H1 (cell line): Measurements from ENCODE around the gene LRPPRC. TPM values are rescaled to one million over a fixed set of nuclear protein-coding genes. Genes with fewer than 3 reads are reported as not detected.

ENCODE experiments used
- CTCF ChIA-PET: fragments of 300-600 bp; sonication (Branson Sonifier 250); formaldehyde crosslinking; loops from one replicate; lab custom pipeline; 2021; ENCODE audit not compliant: partially characterized antibody; lab: Charles Lee
- POLR2A ChIA-PET: fragments of 300-600 bp; sonication (Branson Sonifier 250); formaldehyde crosslinking; loops from one replicate; lab custom pipeline; 2021; ENCODE audit warnings: inconsistent platforms; ENCODE audit not compliant: partially characterized antibody; lab: Charles Lee
- DNase-seq, 2 experiments: peaks; one replicate each; pipeline versions ENCODE4 v3.0.0 to v3.0.0-alpha.2; 2010 to 2022; ENCODE audit warnings: low spot score in 2 of 2, low read depth in 1 of 2, mixed read lengths in 1 of 2
- FAIRE-seq: peaks from 2 replicates; lab custom pipeline; 2011; peaks lifted over from hg19 to GRCh38; lab: Jason Lieb, UNC
- H2AFZ ChIP-seq: 2 replicates; pipeline ENCODE4 v1.8.1; 2012; ENCODE audit warnings: low read length, inconsistent platforms
- H2AK5ac ChIP-seq: 2 replicates; pipeline ENCODE4 v1.6.1; 2013; ENCODE audit warnings: low read depth, low read length
- H2BK120ac ChIP-seq: replicated peaks from 2 replicates; pipeline ENCODE3; 2013; ENCODE audit warnings: low read depth, low read length, inconsistent platforms
- H2BK12ac ChIP-seq: 2 replicates; pipeline ENCODE4 v1.6.1; 2013; ENCODE audit warnings: low read depth, low read length
- H2BK15ac ChIP-seq: 2 replicates; pipeline ENCODE4 v1.6.1; 2013; ENCODE audit warnings: low read length
- H2BK20ac ChIP-seq: 2 replicates; pipeline ENCODE4 v1.6.1; 2013; ENCODE audit warnings: low read length
- H2BK5ac ChIP-seq: 2 replicates; pipeline ENCODE4 v1.6.1; 2013; ENCODE audit warnings: low read depth, low read length
- H3K14ac ChIP-seq: 2 replicates; pipeline ENCODE4 v1.6.1; 2013; ENCODE audit warnings: inconsistent platforms; ENCODE audit not compliant: insufficient read length
- H3K18ac ChIP-seq: 2 replicates; pipeline ENCODE4 v1.6.1; 2013; ENCODE audit warnings: low read length; ENCODE audit errors: extremely low read depth
- H3K23ac ChIP-seq: 2 replicates; pipeline ENCODE4 v1.6.1; 2013; ENCODE audit warnings: inconsistent platforms; ENCODE audit not compliant: insufficient read length
- H3K23me2 ChIP-seq: 2 replicates; pipeline ENCODE4 v1.6.1; 2013; ENCODE audit warnings: low read depth, low read length
- H3K27ac ChIP-seq: 2 replicates; pipeline ENCODE4 v1.6.1; 2011; ENCODE audit warnings: low read depth, low read length, inconsistent platforms
- H3K27me3 ChIP-seq, 4 experiments: replicated peaks in 1 of 4; 1 replicate in 1 of 4; 2 replicates in 3 of 4; pipeline versions ENCODE4 v1.6.1 to v1.8.1; 2011 to 2013; ENCODE audit warnings: low read length in 3 of 4, mild to moderate bottlenecking in 3 of 4, inconsistent platforms in 2 of 4, mixed read lengths in 2 of 4, moderate library complexity in 1 of 4; ENCODE audit not compliant: control insufficient read depth in 3 of 4, insufficient read depth in 3 of 4; ENCODE audit errors: extremely low read depth in 1 of 4
- H3K36me3 ChIP-seq, 4 experiments: 2 replicates each; pipeline versions ENCODE4 v1.6.1 to v1.8.1; 2011 to 2013; ENCODE audit warnings: mild to moderate bottlenecking in 4 of 4, low read length in 3 of 4, moderate library complexity in 2 of 4, control low read depth in 1 of 4, inconsistent platforms in 1 of 4; ENCODE audit not compliant: insufficient read depth in 4 of 4, control insufficient read depth in 2 of 4
- H3K4ac ChIP-seq: replicated peaks from 2 replicates; pipeline ENCODE3; 2013; ENCODE audit warnings: low read length, low read depth, mixed read lengths, inconsistent platforms; ENCODE audit not compliant: insufficient read length
- H3K4me1 ChIP-seq, 4 experiments: replicated peaks in 1 of 4; 1 replicate in 1 of 4; 2 replicates in 3 of 4; pipeline versions ENCODE4 v1.6.1 to v1.8.1; 2011 to 2013; ENCODE audit warnings: low read length in 3 of 4, inconsistent platforms in 2 of 4, mixed read lengths in 1 of 4; ENCODE audit not compliant: insufficient read depth in 4 of 4, control insufficient read depth in 3 of 4
- H3K4me2 ChIP-seq, 2 experiments: 2 replicates each; pipeline versions ENCODE4 v1.6.1 to v1.8.1; 2011 to 2013; ENCODE audit warnings: low read depth in 2 of 2, low read length in 2 of 2, control low read depth in 1 of 2, inconsistent platforms in 1 of 2, mild to moderate bottlenecking in 1 of 2; ENCODE audit not compliant: insufficient read depth in 1 of 2
- H3K4me3 ChIP-seq, 4 experiments: fragments of 200-600, 300-600 bp in 1 of 4; sonication (generic), shearing (Covaris generic), sonication (Bioruptor Twin) in 1 of 4; 2 replicates each; pipeline versions ENCODE4 v1.5.1 to v1.8.1; 2011 to 2016; ENCODE audit warnings: low read length in 4 of 4, low read depth in 3 of 4, control low read depth in 2 of 4, inconsistent platforms in 2 of 4, mild to moderate bottlenecking in 2 of 4, mixed read lengths in 1 of 4, moderate library complexity in 1 of 4; ENCODE audit not compliant: insufficient read depth in 2 of 4; ENCODE audit errors: extremely low read depth in 1 of 4
- H3K56ac ChIP-seq: replicated peaks from 2 replicates; pipeline ENCODE3; 2013; ENCODE audit warnings: low read depth, mild to moderate bottlenecking, mixed read lengths, low read length, inconsistent platforms; ENCODE audit not compliant: insufficient read length
- H3K79me1 ChIP-seq: 2 replicates; pipeline ENCODE4 v1.6.1; 2013; ENCODE audit warnings: low read depth, low read length, control low read depth
- H3K79me2 ChIP-seq, 2 experiments: 2 replicates each; pipeline versions ENCODE4 v1.6.1 to v1.8.1; 2012 to 2013; ENCODE audit warnings: low read length in 2 of 2, mild to moderate bottlenecking in 2 of 2, inconsistent platforms in 1 of 2; ENCODE audit not compliant: insufficient read depth in 2 of 2, control insufficient read depth in 1 of 2
- H3K9ac ChIP-seq, 4 experiments: replicated peaks in 1 of 4; 1 replicate in 1 of 4; 2 replicates in 3 of 4; pipeline versions ENCODE4 v1.6.1 to v1.8.1; 2011 to 2013; ENCODE audit warnings: low read depth in 3 of 4, low read length in 3 of 4, control low read depth in 2 of 4, mild to moderate bottlenecking in 2 of 4, moderate library complexity in 2 of 4, inconsistent platforms in 1 of 4; ENCODE audit errors: extremely low read depth in 1 of 4
- H3K9me3 ChIP-seq, 2 experiments: 2 replicates each; pipeline versions ENCODE4 v1.6.1 to v1.8.1; 2012 to 2013; ENCODE audit warnings: mild to moderate bottlenecking in 2 of 2, moderate library complexity in 2 of 2, control low read depth in 1 of 2, inconsistent platforms in 1 of 2, low read depth in 1 of 2, low read length in 1 of 2, mixed read lengths in 1 of 2; ENCODE audit not compliant: insufficient read depth in 2 of 2
- H4K20me1 ChIP-seq, 2 experiments: replicated peaks in 1 of 2; 2 replicates each; pipeline versions ENCODE3 to v1.8.1; 2011 to 2013; ENCODE audit warnings: inconsistent platforms in 2 of 2, low read length in 2 of 2, mild to moderate bottlenecking in 1 of 2; ENCODE audit not compliant: insufficient read depth in 2 of 2, control insufficient read depth in 1 of 2
- H4K5ac ChIP-seq: 2 replicates; pipeline ENCODE4 v1.6.1; 2013; ENCODE audit warnings: low read length, low read depth, mixed read lengths, inconsistent platforms; ENCODE audit not compliant: insufficient read length
- H4K8ac ChIP-seq: 2 replicates; pipeline ENCODE4 v1.8.0; 2013; ENCODE audit warnings: mild to moderate bottlenecking, moderate library complexity, low read length, inconsistent platforms; ENCODE audit not compliant: insufficient read depth; ENCODE audit errors: extremely low read depth
- H4K91ac ChIP-seq: replicated peaks from 2 replicates; pipeline ENCODE3; 2013; ENCODE audit warnings: low read length, mixed read lengths, inconsistent platforms; ENCODE audit not compliant: insufficient read length
- JUN ChIP-seq: IDR thresholded peaks from 2 replicates; pipeline ENCODE4 v1.6.1; 2011; ENCODE audit warnings: low read depth, mild to moderate bottlenecking, improper control_type of control experiment, low read length
- KDM1A ChIP-seq: fragments of 200-600, 300-600 bp; sonication (generic); IDR thresholded peaks from 2 replicates; pipeline ENCODE4 v1.7.1; 2016; ENCODE audit warnings: mild to moderate bottlenecking, low read length, borderline replicate concordance
- RAD21 ChIP-seq, 2 experiments: IDR thresholded peaks in 1 of 2; conservative IDR thresholded peaks in 1 of 2; 2 replicates each; pipeline ENCODE4 v1.6.1; 2011; ENCODE audit warnings: low read depth in 2 of 2, low read length in 2 of 2, improper control_type of control experiment in 1 of 2, inconsistent platforms in 1 of 2, mild to moderate bottlenecking in 1 of 2, moderate library complexity in 1 of 2
- SIN3A ChIP-seq, 2 experiments: IDR thresholded peaks in 1 of 2; conservative IDR thresholded peaks in 1 of 2; 2 replicates each; pipeline ENCODE4 v1.6.1; 2011 to 2012; ENCODE audit warnings: low read length in 2 of 2, improper control_type of control experiment in 1 of 2, low read depth in 1 of 2, mild to moderate bottlenecking in 1 of 2
- WGBS, 2 experiments: shearing (Covaris generic) in 1 of 2; methylation state at CpG; one replicate each; pipeline versions ENCODE4 v1.1.6 to v1.1.7; 2013 to 2015; ENCODE audit warnings: low lambda C conversion rate in 2 of 2, mixed read lengths in 2 of 2, inconsistent platforms in 1 of 2, low coverage in 1 of 2, missing lambda C conversion rate in 1 of 2; ENCODE audit not compliant: insufficient replicate concordance in 2 of 2, insufficient coverage in 1 of 2, insufficient read length in 1 of 2; ENCODE audit errors: extremely low coverage in 1 of 2, missing lambda C conversion rate in 1 of 2; 5-methylcytosine and 5-hydroxymethylcytosine counted together
- polyA plus RNA-seq, 7 experiments: library from polyadenylated mRNA; depleted of rRNA in 3 of 7; stranded (reverse) in 5 of 7; unstranded in 2 of 7; fragments of >200 nt in 5 of 7; fragments of 200-250 nt in 2 of 7; gene quantifications; 1 replicate in 5 of 7; 2 replicates in 1 of 7; 4 replicates in 1 of 7; pipeline versions ENCODE4 v1.2.1 to v1.2.3, GENCODE V29; 2011 to 2013; ENCODE audit warnings: missing spikeins in 2 of 7, mixed read lengths in 2 of 7
- total RNA-seq: library from RNA; stranded (reverse); fragmentation: NEBNext Ultra II Directional; extraction: Animal tissue kit (Norgen Biotek cat#: 25700); gene quantifications from 2 replicates; pipeline ENCODE4 v1.2.1, GENCODE V29; 2021

The LRPPRC gene
- total and polyA plus RNA-seq, 2 of the 8 experiments (the other 6 are each of a cell fraction or from before 2014, with no cell fraction given), result 43.4 to 167 TPM

- Histone ChIP-seq H3K4me3 (no peak overlapping the region), H2BK12ac (no peak overlapping the region), H2AFZ (no peak overlapping the region), H3K18ac (no peak overlapping the region), H3K23ac (no peak overlapping the region), H2BK120ac (no peak overlapping the region), H3K79me2 (peaks cover 0 to 31% of the 10 kb centered on the region in 2 experiments; a peak in 2 of 4 replicates), H3K14ac (no peak overlapping the region), H2BK5ac (no peak overlapping the region), H3K4me2 (no peak overlapping the region), H4K20me1 (peaks cover 4 to 6% of the 10 kb centered on the region in 2 experiments), H2BK15ac (no peak overlapping the region), H2BK20ac (no peak overlapping the region), H3K9ac (no peak overlapping the region), H4K8ac (no peak overlapping the region), H3K4ac (no peak overlapping the region), H2AK5ac (no peak overlapping the region), H3K56ac (no peak overlapping the region), H3K36me3 (peaks cover 3 to 88% (median 32%) of the 10 kb centered on the region in 4 experiments), H3K9me3 (no peaks in the 10 kb centered on the region), H3K23me2 (no peaks in the 10 kb centered on the region), H3K79me1 (no peaks in the 10 kb centered on the region), H3K27ac (no peak overlapping the region), H4K91ac (no peak overlapping the region), H3K27me3 (no peaks in the 10 kb centered on the region), H3K4me1 (peaks cover 4 to 14% (median 11%) of the 10 kb centered on the region in 4 experiments; a peak in 6 of 7 replicates), H4K5ac (no peak overlapping the region)
- CTCF ChIA-PET, result interaction anchor here (1.1 kb wide), 1 partner anchor 8 kb away, joined by 3 read pairs; no protein-coding TSS in a partner anchor
- DNase-seq (no peak), FAIRE-seq (no peak)
- TF ChIP-seq KDM1A (no peak), JUN (no peak), RAD21 (IDR thresholded peaks at IDR 0.05 in 1 of 2, conservative IDR thresholded peaks at IDR 0.05 in 1 of 2; ENCODE audit: low read depth in 2 of 2, low read length in 2 of 2) (0 out of 4 replicates have a peak, but pooled peaks of 1 of the 2 experiments have one; percentile 6), SIN3A (conservative IDR thresholded peaks at IDR 0.05 in 1 of 2, IDR thresholded peaks at IDR 0.05 in 1 of 2; ENCODE audit: low read depth in 1 of 2, low read length in 2 of 2) (no peak)
- 85% methylated on average over 4 of the region's 4 CpGs; no CpG with 5 or more reads in 1 of the 2 experiments for WGBS, 2 experiments
- POLR2A ChIA-PET, result interaction anchor here (0.9 to 1.1 kb wide), 2 partner anchors 9 to 44 kb away, joined by 3 to 5 read pairs; no protein-coding TSS in a partner anchor
Measured at GRCh38 chr2:43941966-43942365, 53.8 kb downstream of the LRPPRC start.
